GM23338 (cell line): ENCODE data around the gene SRA1. TPM values are rescaled to one million over a fixed set of nuclear protein-coding genes. Genes with fewer than 3 reads are reported as not detected.

Experiments used
- ATAC-seq: fragments of 200-7000 bp; cut with Tn5 transposase; 3 replicates; pipeline ENCODE4 v1.9.1; 2020
- DNase-seq: peaks from one replicate; pipeline ENCODE4 v3.0.0-alpha.2; 2015; ENCODE audit warnings: low spot score
- H2AFZ ChIP-seq: fragments of 200-600 bp; sonication (generic); 2 replicates; pipeline ENCODE4 v1.8.0; 2016; ENCODE audit warnings: antibody characterized with exemption, mild to moderate bottlenecking, moderate library complexity
- H3F3A ChIP-seq: fragments of 200-600 bp; sonication (generic); replicated peaks from 2 replicates; pipeline ENCODE4 v1.8.0; 2017; ENCODE audit warnings: antibody characterized with exemption, mixed run types, low read depth
- H3K27ac ChIP-seq: fragments of 200-600 bp; sonication (generic); 2 replicates; pipeline ENCODE4 v1.6.1; 2016; ENCODE audit warnings: low read depth
- H3K27me3 ChIP-seq: fragments of 200-600 bp; sonication (generic); 2 replicates; pipeline ENCODE4 v1.8.0; 2016; ENCODE audit warnings: mild to moderate bottlenecking, mixed run types, moderate library complexity; ENCODE audit not compliant: insufficient read depth
- H3K36me3 ChIP-seq: fragments of 200-600 bp; sonication (generic); 2 replicates; pipeline ENCODE4 v1.8.0; 2016; ENCODE audit warnings: mild to moderate bottlenecking; ENCODE audit not compliant: insufficient read depth
- H3K4me1 ChIP-seq: fragments of 200-600 bp; sonication (generic); 2 replicates; pipeline ENCODE4 v1.8.0; 2016; ENCODE audit warnings: mild to moderate bottlenecking, moderate library complexity; ENCODE audit not compliant: insufficient read depth
- H3K4me2 ChIP-seq: fragments of 200-600 bp; sonication (generic); 2 replicates; pipeline ENCODE4 v1.7.1; 2017; ENCODE audit warnings: mixed run types
- H3K4me3 ChIP-seq: fragments of 200-600 bp; sonication (generic); 2 replicates; pipeline ENCODE4 v1.6.1; 2016; ENCODE audit warnings: mixed run types
- H3K79me2 ChIP-seq: fragments of 200-600 bp; sonication (generic); replicated peaks from 2 replicates; pipeline ENCODE4 v1.8.0; 2017; ENCODE audit warnings: mild to moderate bottlenecking; ENCODE audit not compliant: insufficient read depth
- H3K9me2 ChIP-seq: fragments of 200-600 bp; sonication (generic); 2 replicates; pipeline ENCODE4 v1.8.0; 2017; ENCODE audit not compliant: insufficient read depth
- H4K20me1 ChIP-seq: fragments of 200-600 bp; sonication (generic); replicated peaks from 2 replicates; pipeline ENCODE4 v1.8.0; 2017; ENCODE audit warnings: mild to moderate bottlenecking; ENCODE audit not compliant: insufficient read depth
- H3K27ac Mint-ChIP-seq: 2 replicates; pipeline ENCODE4 v1.8.0; 2020; ENCODE audit warnings: inconsistent platforms, mild to moderate bottlenecking, moderate library complexity, mixed read lengths
- H3K27me3 Mint-ChIP-seq: 3 replicates; pipeline ENCODE4 v1.8.0; 2022; ENCODE audit warnings: low read depth, mild to moderate bottlenecking, moderate library complexity, mixed read lengths, inconsistent platforms; ENCODE audit not compliant: insufficient read depth, poor library complexity
- H3K36me3 Mint-ChIP-seq: 3 replicates; pipeline ENCODE4 v1.8.0; 2021; ENCODE audit warnings: low read depth, mild to moderate bottlenecking, inconsistent platforms, moderate library complexity, mixed read lengths
- H3K4me1 Mint-ChIP-seq: 3 replicates; pipeline ENCODE4 v1.8.0; 2020; ENCODE audit warnings: mild to moderate bottlenecking, inconsistent platforms, mixed read lengths
- H3K4me3 Mint-ChIP-seq: 3 replicates; pipeline ENCODE4 v1.8.0; 2021; ENCODE audit warnings: moderate library complexity, mild to moderate bottlenecking, inconsistent platforms, mixed read lengths
- H3K9me3 Mint-ChIP-seq: 3 replicates; pipeline ENCODE4 v1.8.0; 2020; ENCODE audit warnings: moderate library complexity, mild to moderate bottlenecking, inconsistent platforms, mixed read lengths
- CREB1 ChIP-seq: fragments of 250-450 bp; sonication (Bioruptor Pico); IDR thresholded peaks from 2 replicates; pipeline ENCODE4 v1.5.0; 2020; ENCODE audit warnings: low read depth, mild to moderate bottlenecking, moderate library complexity
- EZH2 ChIP-seq: fragments of 200-600 bp; sonication (generic); IDR thresholded peaks from one replicate; pipeline ENCODE4 v1.8.0; 2017; ENCODE audit warnings: antibody characterized with exemption, mild to moderate bottlenecking, low read depth; ENCODE audit not compliant: unreplicated experiment
- EZH2phosphoT487 ChIP-seq: fragments of 200-600 bp; sonication (generic); IDR thresholded peaks from one replicate; pipeline ENCODE4 v1.8.1; 2018; ENCODE audit warnings: antibody characterized with exemption; ENCODE audit not compliant: unreplicated experiment
- JUNB ChIP-seq: IDR thresholded peaks from one replicate; pipeline ENCODE4 v1.6.1; 2016; ENCODE audit warnings: antibody characterized with exemption; ENCODE audit not compliant: unreplicated experiment
- NANOG ChIP-seq: IDR thresholded peaks from 2 replicates; pipeline ENCODE4 v1.6.1; 2016; ENCODE audit warnings: antibody characterized with exemption, borderline replicate concordance
- POLR2AphosphoS5 ChIP-seq: IDR thresholded peaks from 2 replicates; pipeline ENCODE4 v1.6.1; 2016; ENCODE audit warnings: antibody characterized with exemption, low read depth
- STAT1 ChIP-seq: IDR thresholded peaks from one replicate; pipeline ENCODE4 v1.6.1; 2016; ENCODE audit warnings: antibody characterized with exemption; ENCODE audit not compliant: unreplicated experiment
- ZNF114 ChIP-seq: fragments of 250-450 bp; sonication (Bioruptor Pico); IDR thresholded peaks from 2 replicates; pipeline ENCODE4 v1.5.0; 2020; ENCODE audit warnings: mild to moderate bottlenecking, moderate library complexity
- ZNF331 ChIP-seq: fragments of 250-450 bp; sonication (Bioruptor Pico); IDR thresholded peaks from 2 replicates; pipeline ENCODE4 v1.5.0; 2020; ENCODE audit warnings: low read depth, mild to moderate bottlenecking, moderate library complexity
- polyA plus RNA-seq: library from polyadenylated mRNA; unstranded; fragments of >200 nt; fragmentation: Nextera tagmentation; extraction: Ambion mirVana; gene quantifications from 2 replicates; pipeline ENCODE4 v1.2.1, GENCODE V29; 2016
- total RNA-seq: library from RNA; depleted of rRNA; stranded (reverse); fragments of >200 nt; shearing (Covaris generic); gene quantifications from 2 replicates; pipeline ENCODE4 v1.2.3, GENCODE V29; 2014
- TF ChIP-seq, protein P1 (sequence below): fragments of 250-450 bp; sonication (Bioruptor Pico); IDR thresholded peaks from 2 replicates; pipeline ENCODE4 v1.5.0; 2020; ENCODE audit warnings: mild to moderate bottlenecking, moderate library complexity
- TF ChIP-seq, protein P2 (sequence below), 2 experiments: fragments of 200-600 bp in 1 of 2; sonication (generic) in 1 of 2; conservative IDR thresholded peaks; 2 replicates each; pipeline versions ENCODE4 v1.5.1 to v1.6.1; 2016 to 2017; ENCODE audit warnings: antibody characterized with exemption in 2 of 2, low read depth in 2 of 2, mild to moderate bottlenecking in 2 of 2, moderate library complexity in 1 of 2
- TF ChIP-seq, protein P3 (sequence below): IDR thresholded peaks from 2 replicates; pipeline ENCODE4 v1.6.1; 2016; ENCODE audit warnings: antibody characterized with exemption
- TF ChIP-seq, protein P4 (sequence below): IDR thresholded peaks from one replicate; pipeline ENCODE4 v1.6.1; 2018; ENCODE audit warnings: antibody characterized with exemption; ENCODE audit not compliant: unreplicated experiment

SRA1 gene
- total and polyA plus RNA-seq, 2 experiments from 2014 or later, result 38.4 to 74.7 TPM

DNA sequence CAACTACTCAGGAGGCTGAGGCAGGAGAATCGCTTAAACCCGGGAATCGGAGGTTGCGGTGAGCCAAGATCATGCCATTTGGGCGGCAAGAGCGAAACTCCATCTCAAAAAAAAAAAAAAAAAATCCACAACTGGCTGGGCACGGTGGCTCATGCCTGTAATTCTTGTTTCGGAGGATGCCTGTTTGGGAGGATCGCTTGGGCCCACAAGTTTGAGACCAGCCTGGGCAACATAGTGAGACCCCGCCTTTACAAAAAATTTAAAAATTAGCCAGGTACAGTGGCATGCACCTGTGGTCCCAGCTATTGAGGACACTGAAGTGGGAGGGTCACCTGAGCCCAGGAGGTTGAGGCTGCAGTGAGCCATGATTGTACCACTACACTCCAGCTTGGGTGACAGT is 11.7 kb downstream of the SRA1 start (continued):
- TF ChIP-seq, protein P1, sequence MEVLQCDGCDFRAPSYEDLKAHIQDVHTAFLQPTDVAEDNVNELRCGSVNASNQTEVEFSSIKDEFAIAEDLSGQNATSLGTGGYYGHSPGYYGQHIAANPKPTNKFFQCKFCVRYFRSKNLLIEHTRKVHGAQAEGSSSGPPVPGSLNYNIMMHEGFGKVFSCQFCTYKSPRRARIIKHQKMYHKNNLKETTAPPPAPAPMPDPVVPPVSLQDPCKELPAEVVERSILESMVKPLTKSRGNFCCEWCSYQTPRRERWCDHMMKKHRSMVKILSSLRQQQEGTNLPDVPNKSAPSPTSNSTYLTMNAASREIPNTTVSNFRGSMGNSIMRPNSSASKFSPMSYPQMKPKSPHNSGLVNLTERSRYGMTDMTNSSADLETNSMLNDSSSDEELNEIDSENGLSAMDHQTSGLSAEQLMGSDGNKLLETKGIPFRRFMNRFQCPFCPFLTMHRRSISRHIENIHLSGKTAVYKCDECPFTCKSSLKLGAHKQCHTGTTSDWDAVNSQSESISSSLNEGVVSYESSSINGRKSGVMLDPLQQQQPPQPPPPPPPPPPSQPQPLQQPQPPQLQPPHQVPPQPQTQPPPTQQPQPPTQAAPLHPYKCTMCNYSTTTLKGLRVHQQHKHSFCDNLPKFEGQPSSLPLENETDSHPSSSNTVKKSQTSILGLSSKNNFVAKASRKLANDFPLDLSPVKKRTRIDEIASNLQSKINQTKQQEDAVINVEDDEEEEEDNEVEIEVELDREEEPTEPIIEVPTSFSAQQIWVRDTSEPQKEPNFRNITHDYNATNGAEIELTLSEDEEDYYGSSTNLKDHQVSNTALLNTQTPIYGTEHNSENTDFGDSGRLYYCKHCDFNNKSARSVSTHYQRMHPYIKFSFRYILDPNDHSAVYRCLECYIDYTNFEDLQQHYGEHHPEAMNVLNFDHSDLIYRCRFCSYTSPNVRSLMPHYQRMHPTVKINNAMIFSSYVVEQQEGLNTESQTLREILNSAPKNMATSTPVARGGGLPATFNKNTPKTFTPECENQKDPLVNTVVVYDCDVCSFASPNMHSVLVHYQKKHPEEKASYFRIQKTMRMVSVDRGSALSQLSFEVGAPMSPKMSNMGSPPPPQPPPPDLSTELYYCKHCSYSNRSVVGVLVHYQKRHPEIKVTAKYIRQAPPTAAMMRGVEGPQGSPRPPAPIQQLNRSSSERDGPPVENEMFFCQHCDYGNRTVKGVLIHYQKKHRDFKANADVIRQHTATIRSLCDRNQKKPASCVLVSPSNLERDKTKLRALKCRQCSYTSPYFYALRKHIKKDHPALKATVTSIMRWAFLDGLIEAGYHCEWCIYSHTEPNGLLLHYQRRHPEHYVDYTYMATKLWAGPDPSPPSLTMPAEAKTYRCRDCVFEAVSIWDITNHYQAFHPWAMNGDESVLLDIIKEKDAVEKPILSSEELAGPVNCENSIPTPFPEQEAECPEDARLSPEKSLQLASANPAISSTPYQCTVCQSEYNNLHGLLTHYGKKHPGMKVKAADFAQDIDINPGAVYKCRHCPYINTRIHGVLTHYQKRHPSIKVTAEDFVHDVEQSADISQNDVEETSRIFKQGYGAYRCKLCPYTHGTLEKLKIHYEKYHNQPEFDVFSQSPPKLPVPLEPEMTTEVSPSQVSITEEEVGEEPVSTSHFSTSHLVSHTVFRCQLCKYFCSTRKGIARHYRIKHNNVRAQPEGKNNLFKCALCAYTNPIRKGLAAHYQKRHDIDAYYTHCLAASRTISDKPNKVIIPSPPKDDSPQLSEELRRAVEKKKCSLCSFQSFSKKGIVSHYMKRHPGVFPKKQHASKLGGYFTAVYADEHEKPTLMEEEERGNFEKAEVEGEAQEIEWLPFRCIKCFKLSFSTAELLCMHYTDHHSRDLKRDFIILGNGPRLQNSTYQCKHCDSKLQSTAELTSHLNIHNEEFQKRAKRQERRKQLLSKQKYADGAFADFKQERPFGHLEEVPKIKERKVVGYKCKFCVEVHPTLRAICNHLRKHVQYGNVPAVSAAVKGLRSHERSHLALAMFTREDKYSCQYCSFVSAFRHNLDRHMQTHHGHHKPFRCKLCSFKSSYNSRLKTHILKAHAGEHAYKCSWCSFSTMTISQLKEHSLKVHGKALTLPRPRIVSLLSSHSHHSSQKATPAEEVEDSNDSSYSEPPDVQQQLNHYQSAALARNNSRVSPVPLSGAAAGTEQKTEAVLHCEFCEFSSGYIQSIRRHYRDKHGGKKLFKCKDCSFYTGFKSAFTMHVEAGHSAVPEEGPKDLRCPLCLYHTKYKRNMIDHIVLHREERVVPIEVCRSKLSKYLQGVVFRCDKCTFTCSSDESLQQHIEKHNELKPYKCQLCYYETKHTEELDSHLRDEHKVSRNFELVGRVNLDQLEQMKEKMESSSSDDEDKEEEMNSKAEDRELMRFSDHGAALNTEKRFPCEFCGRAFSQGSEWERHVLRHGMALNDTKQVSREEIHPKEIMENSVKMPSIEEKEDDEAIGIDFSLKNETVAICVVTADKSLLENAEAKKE (CRISPR knock-in tag), result no peak
- TF ChIP-seq JUNB, result no peak
- no peak for TF ChIP-seq EZH2phosphoT487
- no peak for TF ChIP-seq NANOG
- TF ChIP-seq, protein P2, sequence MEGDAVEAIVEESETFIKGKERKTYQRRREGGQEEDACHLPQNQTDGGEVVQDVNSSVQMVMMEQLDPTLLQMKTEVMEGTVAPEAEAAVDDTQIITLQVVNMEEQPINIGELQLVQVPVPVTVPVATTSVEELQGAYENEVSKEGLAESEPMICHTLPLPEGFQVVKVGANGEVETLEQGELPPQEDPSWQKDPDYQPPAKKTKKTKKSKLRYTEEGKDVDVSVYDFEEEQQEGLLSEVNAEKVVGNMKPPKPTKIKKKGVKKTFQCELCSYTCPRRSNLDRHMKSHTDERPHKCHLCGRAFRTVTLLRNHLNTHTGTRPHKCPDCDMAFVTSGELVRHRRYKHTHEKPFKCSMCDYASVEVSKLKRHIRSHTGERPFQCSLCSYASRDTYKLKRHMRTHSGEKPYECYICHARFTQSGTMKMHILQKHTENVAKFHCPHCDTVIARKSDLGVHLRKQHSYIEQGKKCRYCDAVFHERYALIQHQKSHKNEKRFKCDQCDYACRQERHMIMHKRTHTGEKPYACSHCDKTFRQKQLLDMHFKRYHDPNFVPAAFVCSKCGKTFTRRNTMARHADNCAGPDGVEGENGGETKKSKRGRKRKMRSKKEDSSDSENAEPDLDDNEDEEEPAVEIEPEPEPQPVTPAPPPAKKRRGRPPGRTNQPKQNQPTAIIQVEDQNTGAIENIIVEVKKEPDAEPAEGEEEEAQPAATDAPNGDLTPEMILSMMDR (conservative IDR thresholded peaks at IDR 0.05; ENCODE audit: low read depth in 2 of 2), result no peak

DNA sequence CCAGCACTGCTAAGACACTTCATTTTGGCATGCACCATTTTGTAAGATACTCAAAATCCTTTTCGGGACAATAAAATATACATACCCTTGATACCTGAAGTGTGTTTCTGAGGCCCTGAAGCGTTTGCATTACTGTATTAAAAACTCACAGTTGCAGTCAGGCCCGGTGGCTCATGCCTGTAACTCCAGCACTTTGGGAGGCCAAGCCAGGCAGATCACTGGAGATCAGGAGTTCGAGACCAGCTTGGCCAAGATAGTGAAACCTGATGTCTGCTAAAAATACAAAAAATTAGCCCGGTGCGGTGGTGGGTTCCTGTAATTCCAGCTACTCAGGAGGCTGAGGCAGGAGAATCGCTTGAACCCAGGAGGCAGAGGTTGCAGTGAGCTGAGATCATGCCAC is 12.3 kb downstream of the SRA1 start:
- ATAC-seq, result no peak
- TF ChIP-seq POLR2AphosphoS5, result no peak
- TF ChIP-seq CREB1 (CRISPR knock-in tag), result no peak
- TF ChIP-seq, protein P3, sequence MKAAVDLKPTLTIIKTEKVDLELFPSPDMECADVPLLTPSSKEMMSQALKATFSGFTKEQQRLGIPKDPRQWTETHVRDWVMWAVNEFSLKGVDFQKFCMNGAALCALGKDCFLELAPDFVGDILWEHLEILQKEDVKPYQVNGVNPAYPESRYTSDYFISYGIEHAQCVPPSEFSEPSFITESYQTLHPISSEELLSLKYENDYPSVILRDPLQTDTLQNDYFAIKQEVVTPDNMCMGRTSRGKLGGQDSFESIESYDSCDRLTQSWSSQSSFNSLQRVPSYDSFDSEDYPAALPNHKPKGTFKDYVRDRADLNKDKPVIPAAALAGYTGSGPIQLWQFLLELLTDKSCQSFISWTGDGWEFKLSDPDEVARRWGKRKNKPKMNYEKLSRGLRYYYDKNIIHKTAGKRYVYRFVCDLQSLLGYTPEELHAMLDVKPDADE, result no peak
- TF ChIP-seq EZH2phosphoT487, result no peak
- TF ChIP-seq EZH2, result no peak
- TF ChIP-seq ZNF114 (CRISPR knock-in tag), result no peak
- no peak for TF ChIP-seq ZNF331
- no peak for TF ChIP-seq NANOG
- TF ChIP-seq STAT1, result no peak
- TF ChIP-seq, protein P4, sequence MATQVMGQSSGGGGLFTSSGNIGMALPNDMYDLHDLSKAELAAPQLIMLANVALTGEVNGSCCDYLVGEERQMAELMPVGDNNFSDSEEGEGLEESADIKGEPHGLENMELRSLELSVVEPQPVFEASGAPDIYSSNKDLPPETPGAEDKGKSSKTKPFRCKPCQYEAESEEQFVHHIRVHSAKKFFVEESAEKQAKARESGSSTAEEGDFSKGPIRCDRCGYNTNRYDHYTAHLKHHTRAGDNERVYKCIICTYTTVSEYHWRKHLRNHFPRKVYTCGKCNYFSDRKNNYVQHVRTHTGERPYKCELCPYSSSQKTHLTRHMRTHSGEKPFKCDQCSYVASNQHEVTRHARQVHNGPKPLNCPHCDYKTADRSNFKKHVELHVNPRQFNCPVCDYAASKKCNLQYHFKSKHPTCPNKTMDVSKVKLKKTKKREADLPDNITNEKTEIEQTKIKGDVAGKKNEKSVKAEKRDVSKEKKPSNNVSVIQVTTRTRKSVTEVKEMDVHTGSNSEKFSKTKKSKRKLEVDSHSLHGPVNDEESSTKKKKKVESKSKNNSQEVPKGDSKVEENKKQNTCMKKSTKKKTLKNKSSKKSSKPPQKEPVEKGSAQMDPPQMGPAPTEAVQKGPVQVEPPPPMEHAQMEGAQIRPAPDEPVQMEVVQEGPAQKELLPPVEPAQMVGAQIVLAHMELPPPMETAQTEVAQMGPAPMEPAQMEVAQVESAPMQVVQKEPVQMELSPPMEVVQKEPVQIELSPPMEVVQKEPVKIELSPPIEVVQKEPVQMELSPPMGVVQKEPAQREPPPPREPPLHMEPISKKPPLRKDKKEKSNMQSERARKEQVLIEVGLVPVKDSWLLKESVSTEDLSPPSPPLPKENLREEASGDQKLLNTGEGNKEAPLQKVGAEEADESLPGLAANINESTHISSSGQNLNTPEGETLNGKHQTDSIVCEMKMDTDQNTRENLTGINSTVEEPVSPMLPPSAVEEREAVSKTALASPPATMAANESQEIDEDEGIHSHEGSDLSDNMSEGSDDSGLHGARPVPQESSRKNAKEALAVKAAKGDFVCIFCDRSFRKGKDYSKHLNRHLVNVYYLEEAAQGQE, result no peak
- no peak for TF ChIP-seq JUNB

More for the DNA sequence above, 12.3 kb downstream of the SRA1 start:
- H3K4me1 ChIP-seq, result peaks cover 26% of the 10 kb centered on the region
- no peak overlapping the region for H3K4me3 Mint-ChIP-seq
- H2AFZ ChIP-seq, result no peak overlapping the region
- peaks cover 2% of the 10 kb centered on the region for H4K20me1 ChIP-seq
- H3K27me3 Mint-ChIP-seq, result peaks cover 17% of the 10 kb centered on the region
- peaks cover 17% of the 10 kb centered on the region for H3F3A ChIP-seq
- H3K4me2 ChIP-seq, result no peak overlapping the region
- no peaks in the 10 kb centered on the region for H3K9me3 Mint-ChIP-seq
- H3K9me2 ChIP-seq, result no peaks in the 10 kb centered on the region
- H3K27me3 ChIP-seq, result no peaks in the 10 kb centered on the region
- no peak overlapping the region for H3K4me3 ChIP-seq
- no peaks in the 10 kb centered on the region for H3K79me2 ChIP-seq
- DNase-seq, result no peak
- H3K36me3 Mint-ChIP-seq, result peaks cover 55% of the 10 kb centered on the region
- no peak overlapping the region for H3K27ac ChIP-seq
- peaks cover 32% of the 10 kb centered on the region for H3K36me3 ChIP-seq
- H3K27ac Mint-ChIP-seq, result no peak overlapping the region
- H3K4me1 Mint-ChIP-seq, result peaks cover 24% of the 10 kb centered on the region
